Naive thymus-derived CD4-positive, alpha-beta T cell (primary cell): Measurements from ENCODE around the gene SIGMAR1. TPM values are rescaled to one million over a fixed set of nuclear protein-coding genes. Genes with fewer than 3 reads are reported as not detected.

Experiments used
- ATAC-seq: fragments of 150-1000 bp; cut with Tn5 transposase; 2 replicates; pipeline ENCODE4 v1.10.0; 2021; ENCODE audit warnings: mild to moderate bottlenecking, moderate library complexity
- CTCF ChIA-PET: fragments of 350-600 bp; sonication (Branson Sonifier 250); formaldehyde crosslinking; loops from one replicate; lab custom pipeline; 2021; ENCODE audit warnings: antibody characterized with exemption; lab: Charles Lee
- POLR2A ChIA-PET: fragments of 350-600 bp; sonication (Branson Sonifier 250); formaldehyde crosslinking; loops from one replicate; lab custom pipeline; 2021; ENCODE audit warnings: antibody characterized with exemption, inconsistent platforms; lab: Charles Lee
- DNase-seq, 9 donors: peaks; one replicate each; pipeline versions ENCODE4 v3.0.0 to v3.0.0-alpha.2; 2020 to 2022; ENCODE audit warnings: mixed read lengths in 1 of 9
- H3K27ac ChIP-seq: one replicate; pipeline ENCODE4 v1.7.0; 2013; ENCODE audit warnings: mild to moderate bottlenecking, low read depth, low read length, moderate library complexity
- H3K27me3 ChIP-seq, 2 donors: one replicate each; pipeline ENCODE4 v1.7.0; 2013; ENCODE audit warnings: low read length in 2 of 2, mild to moderate bottlenecking in 2 of 2, moderate library complexity in 2 of 2; ENCODE audit not compliant: control insufficient read depth in 2 of 2, insufficient read depth in 2 of 2
- H3K36me3 ChIP-seq, 3 experiments: 1 replicate in 2 of 3; 2 replicates in 1 of 3; pipeline ENCODE4 v1.7.0; 2013; ENCODE audit warnings: low read length in 3 of 3, mild to moderate bottlenecking in 3 of 3, moderate library complexity in 1 of 3; ENCODE audit not compliant: insufficient read depth in 3 of 3, control insufficient read depth in 2 of 3
- H3K4me1 ChIP-seq, 2 donors: one replicate each; pipeline ENCODE4 v1.7.0; 2013; ENCODE audit warnings: low read length in 2 of 2, mild to moderate bottlenecking in 2 of 2, moderate library complexity in 1 of 2; ENCODE audit not compliant: control insufficient read depth in 2 of 2, insufficient read depth in 2 of 2
- H3K4me3 ChIP-seq: 2 replicates; pipeline ENCODE4 v1.7.0; 2013; ENCODE audit warnings: mild to moderate bottlenecking, low read length
- H3K9me3 ChIP-seq, 3 experiments: 1 replicate in 2 of 3; 2 replicates in 1 of 3; pipeline ENCODE4 v1.7.0; 2013; ENCODE audit warnings: low read length in 3 of 3; ENCODE audit not compliant: control insufficient read depth in 2 of 3
- H3K27ac Mint-ChIP-seq, 9 donors: one replicate each; pipeline ENCODE4 v1.8.0; 2020 to 2022; ENCODE audit warnings: mixed read lengths in 9 of 9, mild to moderate bottlenecking in 8 of 9, moderate library complexity in 5 of 9, inconsistent platforms in 2 of 9
- H3K27me3 Mint-ChIP-seq, 5 donors: one replicate each; pipeline ENCODE4 v1.8.0; 2021 to 2022; ENCODE audit warnings: mixed read lengths in 5 of 5, mild to moderate bottlenecking in 1 of 5
- H3K36me3 Mint-ChIP-seq, 5 donors: one replicate each; pipeline ENCODE4 v1.8.0; 2020 to 2022; ENCODE audit warnings: mixed read lengths in 5 of 5, mild to moderate bottlenecking in 3 of 5, inconsistent platforms in 1 of 5
- H3K4me1 Mint-ChIP-seq, 7 donors: one replicate each; pipeline ENCODE4 v1.8.0; 2020 to 2022; ENCODE audit warnings: mixed read lengths in 7 of 7, mild to moderate bottlenecking in 3 of 7, inconsistent platforms in 1 of 7
- H3K4me3 Mint-ChIP-seq, 10 donors: one replicate each; pipeline ENCODE4 v1.8.0; 2020 to 2022; ENCODE audit warnings: mild to moderate bottlenecking in 10 of 10, mixed read lengths in 10 of 10, moderate library complexity in 6 of 10, inconsistent platforms in 2 of 10
- H3K9me3 Mint-ChIP-seq, 11 donors: one replicate each; pipeline ENCODE4 v1.8.0; 2020 to 2022; ENCODE audit warnings: mixed read lengths in 11 of 11, mild to moderate bottlenecking in 4 of 11, inconsistent platforms in 1 of 11, moderate library complexity in 1 of 11
- intact Hi-C, 2 donors: fragments of 100-400 bp; cut with micrococcal nuclease; formaldehyde crosslinking; loops; one replicate each; pipeline ENCODE4 v1.15.1; 2023
- polyA plus RNA-seq, 2 donors: library from polyadenylated mRNA; unstranded; fragments of 300-500 nt; fragmentation: Illumina TruSeq; gene quantifications; one replicate each; pipeline ENCODE4 v1.2.3, GENCODE V29; 2021
- total RNA-seq, 6 experiments: library from RNA in 5 of 6; stranded (reverse) in 5 of 6; gene quantifications; 1 replicate in 5 of 6; 2 replicates in 1 of 6; pipeline ENCODE4 v1.2.3 and lab custom pipeline; 2021 to 2026

The SIGMAR1 gene
- total and polyA plus RNA-seq, 7 experiments from 2014 or later: 20.7 to 102 (median 52.8) TPM

DNA sequence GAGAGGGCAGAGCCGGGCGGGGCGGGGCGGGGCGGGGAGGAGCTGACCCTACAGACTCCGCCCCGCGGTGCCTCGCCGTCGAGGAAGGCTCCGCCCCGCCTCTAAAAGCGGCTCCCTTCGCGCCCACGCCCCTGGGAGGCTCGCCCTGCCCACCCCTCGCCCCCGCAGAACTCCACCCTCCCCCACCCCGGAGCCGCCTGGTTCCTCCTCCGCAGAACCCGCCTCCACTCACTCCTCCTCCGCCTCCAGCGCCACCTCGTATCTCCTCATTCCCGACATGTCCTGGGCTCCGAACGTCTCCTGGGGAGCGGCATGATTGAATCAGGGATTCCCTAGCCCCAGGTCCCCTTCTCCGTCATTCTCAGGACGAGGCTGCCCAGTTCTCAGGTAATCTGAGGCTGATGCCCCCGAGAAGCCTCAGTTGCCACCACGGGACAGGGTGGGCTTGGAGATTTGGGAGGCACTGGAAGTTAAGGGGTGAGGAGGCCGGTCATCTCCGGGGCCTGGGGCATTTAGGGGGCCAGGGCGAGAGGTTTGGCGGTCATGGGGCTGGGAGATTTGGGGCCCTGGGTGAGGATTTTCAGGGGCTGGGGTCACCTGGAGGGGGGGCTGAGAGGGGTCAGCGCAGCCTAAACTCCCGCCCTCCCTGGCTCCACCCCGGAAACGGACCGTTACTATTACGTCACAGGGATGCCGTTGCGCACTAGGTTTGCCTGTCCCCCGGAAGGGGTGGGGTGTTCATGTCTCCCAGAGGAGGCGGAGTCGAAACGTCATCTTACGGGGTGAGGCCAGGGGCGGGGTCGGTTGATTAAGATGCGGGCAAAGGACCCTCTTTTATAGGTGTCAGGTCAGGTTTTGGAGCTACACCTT lies 28.0 kb upstream of the SIGMAR1 start:
- Histone ChIP-seq H3K36me3 (peaks cover 0 to 10% (median 0%) of the 10 kb centered on the region in 3 experiments), H3K4me1 (peaks cover 33 to 40% of the 10 kb centered on the region in 2 donors), H3K27ac (peak overlapping the region; percentile 98), H3K4me3 (peak overlapping the region; percentile 99), H3K9me3 (peaks cover 0 to 13% (median 0%) of the 10 kb centered on the region in 3 experiments), H3K27me3 (no peaks in the 10 kb centered on the region)
- Mint-ChIP-seq H3K27me3 (no peaks in the 10 kb centered on the region), H3K4me1 (peaks cover 37 to 58% (median 50%) of the 10 kb centered on the region in 7 donors), H3K9me3 (peaks cover 0 to 20% (median 10%) of the 10 kb centered on the region in 11 donors), H3K36me3 (peaks cover 0 to 44% (median 25%) of the 10 kb centered on the region in 5 donors), H3K4me3 (peak overlapping the region; percentile 89 to 97 (median 94)), H3K27ac (peak overlapping the region; percentile 86 to 98 (median 97))
- intact Hi-C loops: loop anchor here (1.0 to 10.0 kb wide), 23 partner anchors 19 to 1501 kb away; partner anchors contain the start of genes CREB3 (in 2 of the 2), DNAI1 (in 2 of the 2), DNAJB5 (in 2 of the 2) and FAM219A (in 2 of the 2)
- ATAC-seq: peak; percentile 90
- DNase-seq: peak; percentile 74 to 90 (median 84)
- CTCF ChIA-PET: interaction anchor here (1.0 to 6.0 kb wide), 8 partner anchors 10 to 54 kb away, joined by 4 to 50 read pairs (median 7); partner anchors contain the start of genes GALT and SIGMAR1
- POLR2A ChIA-PET: interaction anchor here (0.8 to 6.8 kb wide), 6 partner anchors 17 to 288 kb away, joined by 3 to 79 read pairs (median 10); partner anchors contain the start of genes GALT and SIGMAR1

DNA sequence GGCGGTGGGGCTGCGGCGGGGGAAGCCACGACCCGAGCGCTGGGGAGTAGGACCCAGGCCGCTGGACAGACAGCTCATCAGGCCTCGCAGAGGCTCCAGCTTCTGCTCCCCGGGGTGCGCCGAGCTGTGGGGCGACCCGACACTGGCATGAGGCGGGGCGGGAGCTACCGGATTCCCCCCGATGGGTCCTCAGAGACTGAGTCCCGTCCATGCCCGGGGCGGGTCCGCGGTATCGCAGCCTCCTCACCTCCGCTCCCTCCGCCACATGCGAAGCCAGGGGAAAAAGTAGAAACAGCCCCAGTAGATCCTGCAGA lies 27.4 kb upstream of the SIGMAR1 start:
- Mint-ChIP-seq H3K27ac (peak overlapping the region; percentile 86 to 98 (median 97)), H3K27me3 (no peaks in the 10 kb centered on the region), H3K4me1 (peaks cover 37 to 61% (median 50%) of the 10 kb centered on the region in 7 donors), H3K4me3 (peak overlapping the region; percentile 89 to 97 (median 94)), H3K9me3 (peaks cover 0 to 14% (median 8%) of the 10 kb centered on the region in 11 donors), H3K36me3 (peaks cover 0 to 45% (median 24%) of the 10 kb centered on the region in 5 donors)
- Histone ChIP-seq H3K36me3 (peaks cover 0 to 16% (median 0%) of the 10 kb centered on the region in 3 experiments), H3K4me3 (peak overlapping the region; percentile 62), H3K4me1 (peaks cover 33 to 40% of the 10 kb centered on the region in 2 donors), H3K9me3 (peaks cover 0 to 8% (median 0%) of the 10 kb centered on the region in 3 experiments), H3K27me3 (no peaks in the 10 kb centered on the region), H3K27ac (peak overlapping the region; percentile 74)
- ChIA-PET CTCF (interaction anchor here (1.0 to 6.0 kb wide), 7 partner anchors 9 to 54 kb away, joined by 4 to 50 read pairs (median 9); partner anchors contain the start of genes GALT and SIGMAR1), POLR2A (interaction anchor here (0.8 to 6.8 kb wide), 7 partner anchors 17 to 287 kb away, joined by 3 to 79 read pairs (median 4); partner anchors contain the start of genes GALT, RPP25L and SIGMAR1)
- DNase-seq (no peak), ATAC-seq (peak; percentile 2)
- intact Hi-C loops: loop anchor here (1.0 to 10.0 kb wide), 21 partner anchors 19 to 1500 kb away; partner anchors contain the start of genes CREB3 (in 2 of the 2), DNAI1 (in 2 of the 2), DNAJB5 (in 2 of the 2) and FAM219A (in 2 of the 2)

DNA sequence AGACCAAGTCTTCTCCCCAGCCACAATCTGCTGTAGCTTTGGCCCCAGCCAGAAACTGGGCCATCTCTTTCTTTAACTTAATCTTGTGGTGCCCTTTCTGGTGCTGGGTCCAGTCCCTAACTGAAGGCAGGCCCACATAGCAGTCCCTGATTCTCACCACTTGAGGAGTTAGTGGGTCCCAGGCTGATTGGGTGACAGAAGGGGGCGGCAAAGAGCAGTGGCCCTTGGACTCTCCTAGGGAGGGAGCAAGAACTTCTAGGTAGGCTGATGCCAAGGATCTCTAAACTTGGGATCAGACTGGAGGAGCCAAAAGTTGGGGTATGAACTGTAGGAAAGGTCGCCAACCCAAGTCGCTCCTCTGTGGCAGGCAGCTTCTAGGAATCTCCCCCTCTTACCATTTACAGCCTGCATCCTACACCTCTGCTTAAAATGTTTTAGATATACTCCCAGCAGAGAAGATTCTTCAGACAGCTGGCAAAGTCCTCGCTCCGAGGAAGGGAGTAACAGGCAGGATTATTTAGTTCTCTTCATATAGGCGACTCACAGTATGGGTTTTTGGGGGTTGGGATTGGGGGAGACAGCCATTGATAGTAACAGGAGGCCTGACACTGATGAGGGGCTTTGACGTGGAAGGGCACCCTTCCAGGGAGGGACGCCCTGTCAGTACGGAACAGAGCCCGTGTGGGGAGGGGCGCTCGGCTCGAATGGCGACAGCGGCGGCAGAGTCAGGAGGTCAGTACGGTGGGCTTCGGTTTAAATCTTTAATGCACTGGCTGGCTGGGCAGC lies 26.9 kb upstream of the SIGMAR1 start:
- ATAC-seq (peak; percentile 49), DNase-seq (peak; percentile 54 to 72 (median 61))
- ChIA-PET CTCF (interaction anchor here (0.6 to 6.0 kb wide), 10 partner anchors 8 to 53 kb away, joined by 4 to 50 read pairs (median 6); partner anchors contain the start of genes GALT and SIGMAR1), POLR2A (interaction anchor here (0.8 to 6.8 kb wide), 9 partner anchors 16 to 287 kb away, joined by 3 to 79 read pairs (median 3); partner anchors contain the start of genes GALT, RPP25L and SIGMAR1)
- intact Hi-C loops: loop anchor here (1.0 to 10.0 kb wide), 23 partner anchors 18 to 1500 kb away; partner anchors contain the start of genes CREB3 (in 2 of the 2), DNAI1 (in 2 of the 2), DNAJB5 (in 2 of the 2) and FAM219A (in 2 of the 2)
- H3K27me3 ChIP-seq: no peaks in the 10 kb centered on the region
- H3K27ac ChIP-seq: peak overlapping the region; percentile 74
- H3K36me3 Mint-ChIP-seq: peaks cover 0 to 42% (median 19%) of the 10 kb centered on the region in 5 donors
- peaks cover 37 to 61% (median 50%) of the 10 kb centered on the region in 7 donors for H3K4me1 Mint-ChIP-seq
- peaks cover 0 to 9% (median 4%) of the 10 kb centered on the region in 11 donors for H3K9me3 Mint-ChIP-seq
- H3K4me1 ChIP-seq: peaks cover 33 to 40% of the 10 kb centered on the region in 2 donors
- H3K27me3 Mint-ChIP-seq: no peaks in the 10 kb centered on the region
- peak overlapping the region; percentile 86 to 98 (median 97) for H3K27ac Mint-ChIP-seq
- H3K4me3 ChIP-seq: peak overlapping the region; percentile 62
- peaks cover 0 to 18% (median 0%) of the 10 kb centered on the region in 3 experiments for H3K36me3 ChIP-seq
- peak overlapping the region; percentile 89 to 97 (median 94) for H3K4me3 Mint-ChIP-seq
- H3K9me3 ChIP-seq: peaks cover 0 to 4% (median 0%) of the 10 kb centered on the region in 3 experiments

DNA sequence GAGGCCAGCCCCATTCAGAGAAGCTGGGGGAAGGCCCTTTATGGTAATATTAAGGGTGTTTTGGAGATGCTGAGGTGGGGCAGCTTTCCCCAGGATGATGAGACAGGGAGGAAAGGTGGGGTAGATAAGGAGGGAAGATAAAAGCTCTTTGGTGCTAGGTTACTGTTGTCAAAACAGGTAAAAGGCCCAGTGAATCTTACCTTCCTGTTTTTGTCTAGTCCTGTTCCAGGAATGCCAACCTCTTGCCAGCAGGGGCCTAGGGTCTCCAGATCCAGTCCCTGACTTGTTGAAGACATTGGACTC lies 25.7 kb upstream of the SIGMAR1 start:
- Histone ChIP-seq H3K4me1 (peaks cover 33 to 40% of the 10 kb centered on the region in 2 donors), H3K4me3 (no peak overlapping the region), H3K27me3 (no peaks in the 10 kb centered on the region), H3K36me3 (peaks cover 0 to 15% (median 0%) of the 10 kb centered on the region in 3 experiments), H3K9me3 (no peaks in the 10 kb centered on the region), H3K27ac (peak overlapping the region; percentile 74)
- Mint-ChIP-seq H3K27me3 (no peaks in the 10 kb centered on the region), H3K36me3 (peaks cover 0 to 31% (median 12%) of the 10 kb centered on the region in 5 donors), H3K27ac (peak overlapping the region; percentile 86 to 98 (median 97)), H3K4me1 (peaks cover 37 to 61% (median 50%) of the 10 kb centered on the region in 7 donors), H3K9me3 (peaks cover 0 to 6% (median 0%) of the 10 kb centered on the region in 11 donors), H3K4me3 (peak overlapping the region; percentile 43 to 97 (median 86))
- ChIA-PET CTCF (interaction anchor here (0.7 to 6.0 kb wide), 5 partner anchors 15 to 51 kb away, joined by 3 to 50 read pairs (median 6); partner anchors contain the start of genes GALT, RPP25L and SIGMAR1), POLR2A (interaction anchor here (0.9 to 6.8 kb wide), 6 partner anchors 15 to 51 kb away, joined by 3 to 79 read pairs (median 4); partner anchors contain the start of genes GALT, RPP25L and SIGMAR1)
- DNase-seq: peak in 6 of 9 donors; percentile 30 to 52 (median 43)
- no peak for ATAC-seq
- intact Hi-C loops: loop anchor here (5.0 to 10.0 kb wide), 6 partner anchors 412 to 1498 kb away; partner anchors contain the start of genes HINT2 (in 2 of the 2), SPAG8 (in 2 of the 2), B4GALT1 (in 1 of the 2) and CREB3 (in 1 of the 2)

DNA sequence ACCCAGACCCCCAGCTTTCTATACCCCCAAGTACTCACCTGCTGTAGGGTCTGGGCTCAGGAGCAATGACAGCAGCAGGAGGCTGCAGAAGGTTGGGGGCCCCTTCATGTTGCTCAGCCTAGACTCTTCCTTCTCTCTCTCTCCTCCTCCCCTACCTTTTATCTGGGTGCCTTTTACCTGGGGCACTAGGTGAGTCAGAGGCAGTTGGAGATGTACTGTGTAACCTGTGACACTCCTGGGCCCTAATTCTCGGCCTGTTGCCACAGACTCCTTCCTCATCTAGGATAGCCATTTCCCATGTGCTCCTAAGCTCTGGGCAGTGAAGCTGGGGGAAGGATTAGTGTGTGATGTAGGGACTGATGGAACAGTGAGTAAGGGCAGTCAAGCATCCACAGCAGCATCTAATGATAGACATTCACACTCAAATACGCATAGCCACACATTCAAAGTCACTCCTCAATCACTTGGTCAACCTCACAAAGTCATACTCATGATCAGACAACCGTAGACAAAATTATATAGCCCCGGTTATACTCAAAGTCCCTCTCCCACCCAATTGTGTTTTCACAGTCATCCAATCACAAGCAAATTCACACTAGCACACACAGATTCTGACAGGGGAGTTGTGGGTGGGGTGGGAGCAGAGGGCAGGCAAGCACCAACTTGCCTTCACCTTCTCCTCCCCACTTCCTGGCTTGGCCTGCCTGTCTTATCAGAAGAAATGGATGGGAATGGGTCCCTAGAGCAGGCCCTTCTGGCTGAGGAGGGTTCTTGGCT lies 25.1 kb upstream of the SIGMAR1 start, which contains the start of gene CCL27:
Gene CCL27 (minus strand): TSS at position 132 of the 777 bp plus-strand sequence. CDS start 24 bp downstream, at position 108.
- Mint-ChIP-seq H3K4me3 (peak within 1 kb of the TSS; percentile 43 to 97 (median 86)), H3K36me3 (peaks cover 0 to 27% (median 12%) of the 10 kb centered on the region in 5 donors), H3K27me3 (no peaks in the 10 kb centered on the region), H3K9me3 (peaks cover 0 to 3% (median 0%) of the 10 kb centered on the region in 11 donors), H3K27ac (peak within 1 kb of the TSS; percentile 86 to 98 (median 97)), H3K4me1 (peaks cover 37 to 60% (median 50%) of the 10 kb centered on the region in 7 donors)
- ATAC-seq: no peak
- Histone ChIP-seq H3K9me3 (no peaks in the 10 kb centered on the region), H3K4me3 (no peak within 1 kb of the TSS), H3K27ac (peak within 1 kb of the TSS; percentile 74), H3K4me1 (peaks cover 33 to 40% of the 10 kb centered on the region in 2 donors), H3K36me3 (peaks cover 0 to 15% (median 0%) of the 10 kb centered on the region in 3 experiments), H3K27me3 (no peaks in the 10 kb centered on the region)
- no peak for DNase-seq
- POLR2A ChIA-PET: interaction anchor here (0.6 to 6.8 kb wide), 7 partner anchors 10 to 51 kb away, joined by 3 to 79 read pairs (median 5); partner anchors contain the start of genes GALT, RPP25L and SIGMAR1
- intact Hi-C loops: loop anchor here (5.0 to 10.0 kb wide), 6 partner anchors 412 to 1498 kb away; partner anchors contain the start of genes HINT2 (in 2 of the 2), SPAG8 (in 2 of the 2), B4GALT1 (in 1 of the 2) and CREB3 (in 1 of the 2)
- CTCF ChIA-PET: interaction anchor here (0.7 to 6.0 kb wide), 6 partner anchors 15 to 59 kb away, joined by 3 to 50 read pairs (median 4); partner anchors contain the start of genes GALT and RPP25L
